HG02763 (cell line): ENCODE data around the gene FASTK.

ENCODE experiments used
- ATAC-seq: cut with Tn5 transposase; IDR thresholded peaks from one replicate; pipeline ENCODE4 v1.9.1; 2021; ENCODE audit warnings: mild to moderate bottlenecking, moderate library complexity; ENCODE audit not compliant: unreplicated experiment

Gene FASTK

GRCh38 chr7:151100921-151101320 is 20.3 kb upstream of the FASTK start:
- ATAC-seq, result no peak

- ATAC-seq, result no peak
Observed at GRCh38 chr7:151099486-151100211, 19.0 kb upstream of the FASTK start.

- ATAC-seq, result no peak
Observed at GRCh38 chr7:151095828-151096475, 15.3 kb upstream of the FASTK start.

GRCh38 chr7:151095123-151095797 is 14.7 kb upstream of the FASTK start:
- ATAC-seq, result no peak

DNA sequence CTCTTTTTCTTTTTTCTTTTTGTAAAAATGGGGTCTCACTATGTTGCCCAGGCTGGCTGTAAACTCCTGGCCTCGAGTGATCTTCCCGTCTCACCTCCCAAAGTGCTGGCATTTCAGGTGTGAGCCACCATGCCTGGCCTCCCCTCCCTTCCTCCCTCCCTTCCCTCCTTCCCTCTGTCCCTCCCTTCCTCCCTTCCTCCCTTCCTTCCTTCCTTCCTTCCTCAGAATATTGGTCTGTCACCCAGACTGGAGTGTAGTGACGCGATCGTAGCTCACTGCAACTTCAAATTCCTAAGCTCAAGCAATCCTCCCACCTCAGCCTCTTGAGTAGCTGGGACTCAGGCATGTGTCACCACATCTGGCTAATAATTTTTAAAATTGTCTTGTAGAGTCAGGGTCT is 14.1 kb upstream of the FASTK start:
- ATAC-seq, result no peak

DNA sequence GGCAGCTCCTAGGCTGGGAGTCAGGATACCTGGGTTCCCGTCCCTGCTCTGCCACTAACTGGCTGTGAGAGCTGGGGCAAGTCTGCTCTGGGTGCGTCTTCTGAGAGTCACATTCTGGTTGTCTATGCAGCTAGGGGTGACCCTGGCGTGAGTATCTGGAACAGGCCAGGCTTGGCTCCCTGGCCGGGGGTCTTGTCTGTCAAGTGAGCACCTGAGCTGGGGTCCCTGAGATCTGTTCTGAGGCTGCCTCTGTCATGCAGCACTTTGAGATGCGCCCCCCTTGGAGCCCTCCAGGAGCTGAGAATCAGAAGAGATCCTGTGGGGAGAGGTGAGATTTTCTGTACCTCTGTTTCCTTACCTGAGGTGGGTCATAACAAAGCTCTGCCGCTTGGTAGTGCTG is 13.1 kb upstream of the FASTK start:
- no peak for ATAC-seq

DNA sequence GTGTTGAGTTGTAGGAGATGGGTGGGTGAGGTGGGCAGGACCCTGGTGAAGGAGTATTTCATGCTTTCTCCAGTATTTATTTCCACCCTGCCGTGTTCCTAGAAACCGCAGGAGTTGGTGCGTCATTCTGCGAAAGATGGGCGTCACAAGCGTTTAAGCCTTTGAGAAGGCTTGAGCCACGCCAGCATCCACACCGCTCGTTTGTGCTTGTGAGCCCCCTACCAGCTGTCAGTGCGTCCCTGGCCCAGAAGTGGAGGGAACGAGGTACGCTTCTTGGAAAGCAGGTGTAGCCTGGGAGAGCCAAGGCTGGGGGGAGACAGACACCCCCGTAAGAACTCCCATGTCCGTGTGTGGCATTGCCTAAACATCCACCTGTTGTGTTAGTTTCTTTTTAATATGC is 11.4 kb upstream of the FASTK start:
- ATAC-seq, result no peak

- ATAC-seq, result no peak
Observed at GRCh38 chr7:151091431-151091830, 10.8 kb upstream of the FASTK start.

DNA sequence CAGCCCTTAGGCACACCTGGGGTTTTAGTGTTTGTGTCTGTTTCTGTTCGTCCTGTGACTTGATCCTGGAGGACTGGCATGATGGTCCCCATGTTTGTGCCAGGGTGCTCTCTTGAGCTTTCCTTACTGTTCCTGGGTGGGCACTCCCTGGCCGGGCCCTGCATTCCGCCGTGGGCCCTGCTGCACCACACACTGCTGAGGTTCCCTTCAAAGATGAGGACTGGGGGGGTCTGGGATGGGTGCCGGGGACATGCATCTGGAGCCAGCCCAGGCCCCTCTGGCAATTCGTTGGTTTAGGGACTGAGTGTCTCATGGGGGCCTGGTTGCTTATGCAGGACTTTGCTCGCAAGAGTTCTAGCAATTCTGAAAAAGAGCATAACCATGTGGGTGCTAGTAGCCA is 10.4 kb upstream of the FASTK start:
- no peak for ATAC-seq

GRCh38 chr7:151089893-151090730 is 9.5 kb upstream of the FASTK start:
- ATAC-seq, result no peak

DNA sequence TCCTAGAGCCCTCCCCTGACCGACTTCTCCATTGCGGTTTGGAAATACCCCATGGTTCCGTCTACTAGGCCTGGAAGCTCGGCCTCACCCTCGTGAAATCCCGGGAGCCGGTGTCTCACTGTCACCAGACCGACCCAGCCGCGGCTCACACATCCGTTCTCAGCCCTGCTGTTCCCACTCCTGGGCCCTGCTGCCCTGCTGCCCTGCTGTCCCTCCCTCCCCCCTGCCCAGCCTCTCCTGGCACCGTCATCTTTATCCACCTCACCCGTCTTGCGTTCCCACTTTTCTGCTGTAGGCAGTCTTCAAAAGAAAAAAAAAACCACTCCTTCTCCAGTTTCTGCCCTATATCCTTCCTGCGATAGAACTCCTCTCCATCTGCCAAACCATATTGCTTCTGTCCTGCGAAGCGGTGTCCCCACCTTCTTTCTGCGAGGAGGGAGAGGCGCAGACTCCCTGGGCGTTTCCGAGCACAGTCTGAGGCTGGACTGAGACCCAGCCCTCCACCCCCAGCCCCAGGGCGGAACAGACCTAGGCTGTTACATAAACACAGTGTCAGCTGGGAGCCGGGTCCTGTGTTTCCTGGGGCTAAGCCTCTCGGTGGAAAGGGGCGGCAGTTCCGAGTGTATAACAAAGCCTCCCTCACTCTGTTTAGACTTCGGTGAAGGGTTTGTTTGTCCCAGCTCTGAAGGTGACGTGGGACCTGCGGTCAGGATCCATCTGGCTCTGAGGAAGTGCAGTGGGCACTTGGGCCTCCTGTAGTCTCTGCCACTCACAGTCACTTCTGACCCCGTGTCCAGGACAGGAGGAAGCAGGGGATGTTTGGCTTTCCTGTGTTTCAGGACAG is 8.5 kb upstream of the FASTK start:
- no peak for ATAC-seq

DNA sequence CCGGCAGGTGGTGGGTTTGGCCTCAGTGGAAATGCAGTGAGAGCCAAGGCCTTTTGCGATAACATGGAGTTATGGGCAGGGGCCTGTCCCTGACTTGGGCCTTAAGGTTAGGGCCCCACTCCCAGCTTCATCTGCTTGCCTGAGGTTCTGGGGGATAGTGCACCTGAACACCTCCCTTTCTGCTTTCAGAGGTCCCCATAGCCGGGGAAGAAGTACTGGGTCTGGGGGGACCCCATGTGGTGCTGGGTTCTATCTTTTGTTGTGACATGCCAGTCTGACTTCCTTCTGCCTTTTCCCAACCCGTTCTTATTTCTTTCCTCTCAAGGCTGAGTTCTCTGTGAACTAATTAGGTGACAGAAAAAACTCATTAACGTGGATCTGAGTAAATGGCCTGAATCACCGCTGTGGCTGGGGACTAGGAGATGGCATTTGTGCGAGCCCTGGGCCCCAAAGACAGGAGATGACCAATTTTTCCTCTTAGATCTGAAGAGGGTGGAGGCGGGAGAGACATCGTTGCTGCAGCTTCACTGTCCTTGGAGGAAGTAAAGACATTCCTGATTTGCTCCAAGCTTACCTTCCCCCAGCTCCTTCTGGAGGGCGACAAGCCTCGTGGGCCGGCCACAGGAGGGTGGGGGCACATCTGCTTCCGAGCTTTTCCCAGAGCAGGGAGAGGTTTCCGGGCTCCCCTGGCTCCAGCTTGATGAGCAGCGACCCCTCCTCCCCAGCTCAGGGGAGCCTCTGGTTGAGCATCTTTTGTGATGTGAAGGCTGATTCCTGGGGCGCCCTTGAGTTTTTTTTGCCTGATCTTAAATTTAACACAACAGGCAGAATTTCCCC is 7.6 kb upstream of the FASTK start:
- no peak for ATAC-seq

DNA sequence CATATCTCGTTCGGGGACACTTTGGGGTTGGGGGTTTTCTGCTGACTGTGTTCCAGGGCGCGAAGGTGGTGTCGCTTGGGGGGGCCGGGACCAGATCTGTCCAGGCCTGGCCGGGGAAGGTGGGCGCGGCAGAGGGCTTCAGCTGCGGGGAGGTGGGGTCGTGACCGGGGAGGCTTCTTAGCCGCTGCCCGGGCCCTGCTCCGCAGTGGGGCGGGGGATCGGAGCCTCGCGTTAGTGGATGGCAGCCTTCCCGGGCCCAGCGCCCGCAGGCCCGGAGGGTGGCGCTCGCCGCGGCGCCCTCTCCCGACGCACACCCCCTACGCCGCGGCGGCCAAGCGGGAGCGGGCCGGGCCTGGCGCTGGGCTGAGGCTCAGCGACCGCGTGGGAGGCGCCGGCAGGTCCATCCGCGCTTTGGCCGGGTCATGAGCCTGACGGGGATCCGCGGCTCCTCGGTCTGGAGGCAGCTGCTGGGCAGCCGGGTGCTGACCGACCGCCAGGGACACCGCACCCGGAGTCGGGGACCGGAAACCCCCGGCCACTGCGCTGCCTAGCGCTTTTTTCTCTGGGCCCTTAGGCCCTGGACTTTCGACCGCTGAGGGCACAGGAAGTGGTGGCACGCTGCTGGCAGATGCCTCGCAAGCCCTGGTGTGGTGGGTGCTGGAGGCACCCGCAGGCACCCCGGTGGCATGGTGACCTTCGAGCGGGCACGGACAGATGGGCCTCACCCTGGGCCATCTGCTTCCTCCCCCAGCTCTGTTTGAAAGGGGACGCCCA is 6.8 kb upstream of the FASTK start:
- ATAC-seq, result no peak

- ATAC-seq, result no peak
Observed at GRCh38 chr7:151086802-151087244, 6.2 kb upstream of the FASTK start.

DNA sequence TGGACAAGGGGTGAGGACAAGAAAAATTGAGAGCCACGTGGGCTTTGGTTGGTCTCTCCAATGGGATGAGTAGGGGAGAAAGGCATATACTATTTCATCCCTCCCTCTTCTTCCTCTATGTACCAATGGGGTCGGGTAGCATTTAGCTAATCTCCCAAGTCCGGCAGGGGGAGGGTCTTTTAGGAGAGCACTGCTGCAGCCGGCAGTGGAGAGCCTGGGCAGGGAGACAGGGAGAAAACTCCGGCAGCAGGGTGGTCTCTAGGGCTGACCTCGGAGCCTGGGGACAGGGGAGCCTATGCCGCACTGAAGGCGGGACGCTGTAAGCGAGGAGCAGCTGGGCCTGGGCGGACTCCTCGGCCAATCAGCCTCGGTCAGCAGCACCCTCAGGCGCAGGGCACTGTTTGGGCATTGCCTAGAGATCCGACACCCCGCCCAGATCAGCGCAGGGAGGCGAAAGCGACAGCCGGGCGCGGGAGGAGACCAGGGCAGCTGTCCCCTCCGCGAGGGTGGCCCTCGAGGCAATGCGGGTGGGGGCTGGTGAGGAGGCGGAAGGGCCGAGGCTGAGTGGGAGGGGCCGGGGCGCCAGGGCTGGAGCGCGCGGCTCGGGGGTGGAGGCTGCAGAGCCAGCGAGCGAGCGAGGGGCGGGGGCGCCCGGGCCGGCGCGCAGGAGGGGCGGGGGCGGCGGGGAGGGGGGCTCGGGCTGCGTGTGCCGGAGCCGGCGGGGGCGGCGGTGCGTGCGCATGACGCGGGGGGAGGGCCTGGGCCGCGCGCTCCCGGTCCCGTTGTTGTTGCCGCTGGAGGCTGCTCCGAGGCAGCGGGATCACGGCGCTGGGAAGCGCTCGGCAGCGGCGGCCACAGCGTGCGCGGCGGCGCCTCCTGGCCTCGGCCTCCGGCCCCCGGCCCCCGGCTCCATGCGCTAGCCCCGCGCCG is 5.3 kb upstream of the FASTK start, which contains the start of gene AGAP3:
TSS of gene AGAP3 (plus strand) at position 785 of the 930 bp plus-strand sequence. CDS start 267 bp downstream, outside the sequence.
- peak; percentile 46 for ATAC-seq

GRCh38 chr7:151085329-151085690 is 4.7 kb upstream of the FASTK start:
- ATAC-seq, result no peak

DNA sequence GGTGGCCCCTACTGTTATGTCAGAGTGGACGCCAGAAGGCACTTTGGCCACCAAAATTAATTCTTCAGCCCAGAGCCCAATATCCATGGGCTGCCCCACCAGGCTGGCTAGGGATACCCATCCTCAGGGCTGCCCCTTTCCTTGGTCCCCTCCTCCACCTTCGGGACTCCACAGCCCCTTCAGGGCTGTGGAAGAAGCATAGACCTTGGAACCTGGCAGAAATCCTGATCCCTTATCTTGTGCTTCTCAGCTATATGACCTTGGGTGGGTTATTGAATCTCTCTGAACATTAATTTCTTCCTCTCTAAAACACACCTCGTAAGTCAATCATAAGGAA is 3.2 kb upstream of the FASTK start:
- ATAC-seq, result no peak
